Gastroesophageal sphincter (tissue), 4 donors: Measurements from ENCODE around the gene ARPC5. TPM values are rescaled to one million over a fixed set of nuclear protein-coding genes. Genes with fewer than 3 reads are reported as not detected.
"Not testable (repeated sequence)": the region's sequence is repeated elsewhere in the genome, so short reads cannot be mapped to it uniquely, and the experiment has no call there.

Source experiments
- ATAC-seq: fragments of 150-250 bp; one replicate; pipeline ENCODE4 v1.9.1; 2016; ENCODE audit warnings: mild to moderate bottlenecking, moderate library complexity
- H3K27ac ChIP-seq, 4 donors: fragments of 200-600 bp; sonication (generic) in 3 of 4; 1 replicate in 3 of 4; 2 replicates in 1 of 4; pipeline ENCODE4 v1.5.1; 2016 to 2019
- H3K27me3 ChIP-seq: fragments of 200-600 bp; sonication (generic); one replicate; pipeline ENCODE4 v1.5.1; 2019
- H3K36me3 ChIP-seq, 2 donors: fragments of 200-600 bp; sonication (generic); one replicate each; pipeline ENCODE4 v1.5.1; 2019; ENCODE audit warnings: control low read depth in 1 of 2
- H3K4me1 ChIP-seq, 3 donors: fragments of 200-600 bp; sonication (generic); 1 replicate in 2 of 3; 2 replicates in 1 of 3; pipeline ENCODE4 v1.5.1; 2016 to 2019; ENCODE audit warnings: control low read depth in 2 of 3
- H3K4me3 ChIP-seq, 2 donors: fragments of 200-600 bp; sonication (generic); one replicate each; pipeline ENCODE4 v1.5.1; 2019; ENCODE audit warnings: mild to moderate bottlenecking in 1 of 2, moderate library complexity in 1 of 2
- H3K9me3 ChIP-seq, 3 donors: fragments of 200-600 bp; sonication (generic); one replicate each; pipeline ENCODE4 v1.5.1; 2017 to 2019; ENCODE audit warnings: control low read depth in 2 of 3
- EP300 ChIP-seq: sonication (generic); formaldehyde crosslinking; IDR thresholded peaks from one replicate; pipeline ENCODE4 v1.6.1; 2017; ENCODE audit warnings: antibody characterized with exemption, mild to moderate bottlenecking
- POLR2A ChIP-seq, 2 donors: fragments of 450-650 bp; IDR thresholded peaks; one replicate each; pipeline ENCODE4 v1.6.1; 2017; ENCODE audit warnings: antibody characterized with exemption in 2 of 2, mild to moderate bottlenecking in 2 of 2, moderate library complexity in 1 of 2
- POLR2AphosphoS5 ChIP-seq: sonication (generic); formaldehyde crosslinking; IDR thresholded peaks from one replicate; pipeline ENCODE4 v1.6.1; 2017; ENCODE audit warnings: antibody characterized with exemption
- WGBS, 2 donors: methylation state at CpG; one replicate each; pipeline ENCODE4 v1.1.5; 2018; ENCODE audit warnings: low coverage in 1 of 2; 5-methylcytosine and 5-hydroxymethylcytosine counted together
- total RNA-seq, 4 donors: library from RNA; depleted of rRNA; stranded (reverse); fragments of >200 nt; gene quantifications; one replicate each; pipeline ENCODE4 v1.1.0, GENCODE V29; 2016
- TF ChIP-seq, protein P1 (sequence below), 4 experiments: fragments of 200-600 bp in 2 of 4; fragments of 450-650 bp in 2 of 4; sonication (generic) in 1 of 4; IDR thresholded peaks; one replicate each; pipeline ENCODE4 v1.5.1; 2017 to 2019; ENCODE audit warnings: antibody characterized with exemption in 4 of 4, mild to moderate bottlenecking in 2 of 4, moderate library complexity in 2 of 4

ARPC5 gene
- total RNA-seq, 4 donors from 2014 or later, result 66.8 to 154 (median 87.5) TPM

GRCh38 chr1:183622013-183622412 is 13.6 kb downstream of the ARPC5 start:
- Histone ChIP-seq H3K27ac (no peak overlapping the region), H3K4me1 (peaks cover 10 to 33% (median 16%) of the 10 kb centered on the region in 3 donors), H3K36me3 (peaks cover 0 to 33% of the 10 kb centered on the region in 2 donors), H3K9me3 (no peaks in the 10 kb centered on the region), H3K4me3 (no peak overlapping the region), H3K27me3 (no peaks in the 10 kb centered on the region)
- 61 to 67% methylated on average over 1 of the region's 1 CpG for WGBS, 2 donors
- TF ChIP-seq POLR2AphosphoS5 (no peak), EP300 (no peak), POLR2A (IDR thresholded peaks at IDR 0.05) (no peak)
- TF ChIP-seq, protein P1, sequence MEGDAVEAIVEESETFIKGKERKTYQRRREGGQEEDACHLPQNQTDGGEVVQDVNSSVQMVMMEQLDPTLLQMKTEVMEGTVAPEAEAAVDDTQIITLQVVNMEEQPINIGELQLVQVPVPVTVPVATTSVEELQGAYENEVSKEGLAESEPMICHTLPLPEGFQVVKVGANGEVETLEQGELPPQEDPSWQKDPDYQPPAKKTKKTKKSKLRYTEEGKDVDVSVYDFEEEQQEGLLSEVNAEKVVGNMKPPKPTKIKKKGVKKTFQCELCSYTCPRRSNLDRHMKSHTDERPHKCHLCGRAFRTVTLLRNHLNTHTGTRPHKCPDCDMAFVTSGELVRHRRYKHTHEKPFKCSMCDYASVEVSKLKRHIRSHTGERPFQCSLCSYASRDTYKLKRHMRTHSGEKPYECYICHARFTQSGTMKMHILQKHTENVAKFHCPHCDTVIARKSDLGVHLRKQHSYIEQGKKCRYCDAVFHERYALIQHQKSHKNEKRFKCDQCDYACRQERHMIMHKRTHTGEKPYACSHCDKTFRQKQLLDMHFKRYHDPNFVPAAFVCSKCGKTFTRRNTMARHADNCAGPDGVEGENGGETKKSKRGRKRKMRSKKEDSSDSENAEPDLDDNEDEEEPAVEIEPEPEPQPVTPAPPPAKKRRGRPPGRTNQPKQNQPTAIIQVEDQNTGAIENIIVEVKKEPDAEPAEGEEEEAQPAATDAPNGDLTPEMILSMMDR (IDR thresholded peaks at IDR 0.05), result no peak
- ATAC-seq, result no peak

DNA sequence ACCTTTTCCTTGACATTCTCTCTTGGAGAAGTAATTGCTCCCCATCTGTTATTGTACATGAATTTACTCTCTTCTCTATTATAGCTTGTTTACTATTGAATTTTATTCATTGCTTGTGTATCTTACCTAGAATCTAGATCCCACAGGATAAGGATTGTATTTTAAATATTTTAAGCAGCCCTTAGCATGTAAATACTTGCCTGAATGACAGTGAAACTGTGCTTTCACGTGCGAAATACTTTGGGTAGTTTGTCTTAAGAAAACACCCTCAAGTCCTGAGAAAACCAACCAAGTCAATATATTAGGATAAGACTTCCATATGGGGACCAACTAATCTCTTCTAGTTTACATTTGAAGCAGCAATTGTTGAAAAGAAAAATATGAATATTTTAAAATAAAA is 15.3 kb downstream of the ARPC5 start:
- no peak for ATAC-seq
- Histone ChIP-seq H3K4me3 (no peak overlapping the region), H3K27me3 (no peaks in the 10 kb centered on the region), H3K4me1 (peaks cover 0 to 16% (median 4%) of the 10 kb centered on the region in 3 donors), H3K36me3 (peaks cover 0 to 22% of the 10 kb centered on the region in 2 donors), H3K9me3 (no peaks in the 10 kb centered on the region), H3K27ac (no peak overlapping the region)
- no peak for TF ChIP-seq POLR2AphosphoS5
- no peak for TF ChIP-seq EP300
- no peak for TF ChIP-seq POLR2A (IDR thresholded peaks at IDR 0.05)
- TF ChIP-seq, protein P1 (IDR thresholded peaks at IDR 0.05), result no peak
- WGBS, 2 donors, result 60 to 86% methylated on average over 2 of the region's 2 CpGs

GRCh38 chr1:183619781-183620180 is 15.8 kb downstream of the ARPC5 start:
- H3K27me3 ChIP-seq, result no peaks in the 10 kb centered on the region
- no peak overlapping the region for H3K27ac ChIP-seq
- H3K36me3 ChIP-seq, result peaks cover 0 to 17% of the 10 kb centered on the region in 2 donors
- 82 to 83% methylated on average over 1 of the region's 1 CpG for WGBS, 2 donors
- peaks cover 0 to 11% (median 4%) of the 10 kb centered on the region in 3 donors for H3K4me1 ChIP-seq
- ATAC-seq, result no peak
- no peaks in the 10 kb centered on the region for H3K9me3 ChIP-seq
- no peak for TF ChIP-seq POLR2A (IDR thresholded peaks at IDR 0.05)
- no peak for TF ChIP-seq EP300
- no peak for TF ChIP-seq POLR2AphosphoS5
- TF ChIP-seq, protein P1 (IDR thresholded peaks at IDR 0.05), result no peak
- H3K4me3 ChIP-seq, result no peak overlapping the region

DNA sequence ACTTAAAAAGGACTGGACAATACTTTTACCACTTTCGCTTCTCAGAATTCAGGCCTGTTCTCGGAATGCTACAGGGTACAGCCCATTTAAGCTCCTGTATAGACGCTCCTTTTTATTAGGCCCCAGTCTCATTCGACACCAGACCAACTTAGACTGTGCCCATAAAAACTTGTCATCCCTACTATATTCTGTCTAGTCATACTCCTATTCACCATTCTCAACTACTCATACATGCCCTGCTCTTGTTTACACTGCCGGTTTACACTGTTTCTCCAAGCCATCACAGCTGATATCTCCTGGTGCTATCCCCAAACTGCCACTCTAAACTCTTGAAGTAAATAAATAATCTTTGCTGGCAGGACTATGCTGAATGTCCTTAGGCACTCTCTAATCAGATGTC is 17.4 kb downstream of the ARPC5 start:
- WGBS, 2 donors, result 88 to 93% methylated on average over 5 of the region's 5 CpGs
- H3K27me3 ChIP-seq, H3K27ac ChIP-seq, ATAC-seq, H3K4me3 ChIP-seq, H3K36me3 ChIP-seq, H3K4me1 ChIP-seq, H3K9me3 ChIP-seq: not testable (repeated sequence)

GRCh38 chr1:183612975-183613374 is 22.6 kb downstream of the ARPC5 start:
- 70 to 90% methylated on average over 2 of the region's 3 CpGs for WGBS, 2 donors
- not testable (repeated sequence) for H3K4me3 ChIP-seq, H3K27me3 ChIP-seq, ATAC-seq, H3K27ac ChIP-seq, H3K9me3 ChIP-seq, H3K36me3 ChIP-seq
- H3K4me1 ChIP-seq, result peaks cover 3 to 29% (median 9%) of the 10 kb centered on the region in 3 donors

DNA sequence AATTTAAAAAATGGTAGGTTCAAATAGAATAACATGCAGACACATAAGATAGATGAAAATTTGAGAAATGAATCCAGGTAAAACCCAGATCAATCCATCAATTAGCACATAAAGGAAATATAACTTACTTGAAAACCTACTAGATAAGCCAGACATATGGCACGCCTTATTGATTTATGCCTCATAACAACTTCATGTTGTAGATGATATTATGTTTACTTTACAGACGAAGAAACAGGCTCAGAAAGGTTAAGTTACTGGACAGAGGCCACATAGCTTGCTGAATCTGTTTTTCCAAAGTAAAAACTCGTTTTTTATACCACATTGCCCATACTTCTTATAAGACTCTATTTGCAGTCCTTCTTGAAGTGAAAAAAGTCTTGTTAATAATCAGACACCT is 23.2 kb downstream of the ARPC5 start:
- no peak overlapping the region for H3K27ac ChIP-seq
- no peaks in the 10 kb centered on the region for H3K9me3 ChIP-seq
- TF ChIP-seq POLR2A (IDR thresholded peaks at IDR 0.05) (no peak), EP300 (no peak), POLR2AphosphoS5 (no peak)
- TF ChIP-seq, protein P1 (IDR thresholded peaks at IDR 0.05), result no peak
- no peaks in the 10 kb centered on the region for H3K27me3 ChIP-seq
- no peaks in the 10 kb centered on the region for H3K36me3 ChIP-seq
- peaks cover 3 to 31% (median 9%) of the 10 kb centered on the region in 3 donors for H3K4me1 ChIP-seq
- H3K4me3 ChIP-seq, result no peak overlapping the region
- 57 to 67% methylated on average over 3 of the region's 3 CpGs for WGBS, 2 donors
- ATAC-seq, result no peak
